ENCODE results near the gene HVCN1.
A peak's percentile ranks its signal among the peaks of the same experiment; 100 is the strongest.
"Not testable (repeated sequence)": the region's sequence is repeated elsewhere in the genome, so short reads cannot be mapped to it uniquely, and the experiment has no call there.

The HVCN1 gene

GRCh38 chr12:110619534-110619953 is 69.4 kb downstream of the HVCN1 start:
- DNase-seq (ENCODE audit: low read depth in 2 of 2, low spot score in 1 of 2): no peak

DNA sequence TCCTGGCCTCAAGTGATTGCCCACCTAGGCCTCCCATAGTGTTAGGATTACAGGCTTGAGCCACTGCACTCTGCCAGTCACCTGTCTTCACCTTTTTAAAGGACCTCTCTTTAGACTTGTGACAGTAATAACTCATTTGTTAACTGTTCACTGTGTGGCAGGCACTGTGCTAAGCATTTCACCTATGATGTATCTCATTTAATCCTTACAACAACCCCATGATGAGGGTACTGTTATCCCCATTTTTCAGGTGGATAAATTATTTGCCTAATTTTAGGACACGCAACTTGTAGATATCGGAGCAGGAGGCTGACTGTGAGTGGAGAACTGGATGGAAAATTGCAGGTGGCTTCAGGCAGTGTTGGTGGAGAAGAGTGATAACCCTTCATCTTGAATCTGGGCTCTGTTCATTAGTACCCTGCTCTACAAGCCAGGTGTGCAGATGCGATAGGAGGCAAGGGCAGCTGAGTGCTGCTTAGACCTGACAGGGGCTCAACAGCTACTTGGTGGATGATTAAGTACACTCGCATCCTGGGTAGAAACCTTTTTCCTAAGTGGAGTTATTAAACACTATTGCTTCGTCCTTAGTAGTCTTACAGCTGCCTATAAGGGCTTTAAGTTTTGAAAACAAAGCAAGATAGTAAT is 72.3 kb downstream of the HVCN1 start:
- DNase-seq (ENCODE audit: low read depth in 2 of 2, low spot score in 1 of 2): no peak

DNA sequence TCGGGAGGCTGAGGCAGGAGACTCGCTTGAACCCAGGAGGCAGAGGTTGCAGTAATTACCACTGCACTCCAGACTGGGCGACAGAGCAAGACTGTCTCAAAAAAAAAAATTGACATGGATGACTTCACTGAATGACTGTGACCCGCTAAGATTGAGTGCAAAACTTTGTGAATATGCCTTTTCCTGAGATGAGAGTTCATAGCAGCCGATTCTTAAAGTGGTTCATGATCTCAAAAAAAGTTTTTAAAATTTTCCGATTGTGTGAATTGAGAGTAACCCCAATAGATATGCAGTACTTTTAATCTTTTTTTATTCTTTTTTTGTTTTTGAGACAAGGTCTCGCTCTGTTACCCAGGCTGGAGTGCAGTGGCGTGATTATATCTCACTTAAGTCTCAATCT is 73.7 kb downstream of the HVCN1 start:
- no peak for DNase-seq (ENCODE audit: low read depth in 2 of 2, low spot score in 1 of 2)

DNA sequence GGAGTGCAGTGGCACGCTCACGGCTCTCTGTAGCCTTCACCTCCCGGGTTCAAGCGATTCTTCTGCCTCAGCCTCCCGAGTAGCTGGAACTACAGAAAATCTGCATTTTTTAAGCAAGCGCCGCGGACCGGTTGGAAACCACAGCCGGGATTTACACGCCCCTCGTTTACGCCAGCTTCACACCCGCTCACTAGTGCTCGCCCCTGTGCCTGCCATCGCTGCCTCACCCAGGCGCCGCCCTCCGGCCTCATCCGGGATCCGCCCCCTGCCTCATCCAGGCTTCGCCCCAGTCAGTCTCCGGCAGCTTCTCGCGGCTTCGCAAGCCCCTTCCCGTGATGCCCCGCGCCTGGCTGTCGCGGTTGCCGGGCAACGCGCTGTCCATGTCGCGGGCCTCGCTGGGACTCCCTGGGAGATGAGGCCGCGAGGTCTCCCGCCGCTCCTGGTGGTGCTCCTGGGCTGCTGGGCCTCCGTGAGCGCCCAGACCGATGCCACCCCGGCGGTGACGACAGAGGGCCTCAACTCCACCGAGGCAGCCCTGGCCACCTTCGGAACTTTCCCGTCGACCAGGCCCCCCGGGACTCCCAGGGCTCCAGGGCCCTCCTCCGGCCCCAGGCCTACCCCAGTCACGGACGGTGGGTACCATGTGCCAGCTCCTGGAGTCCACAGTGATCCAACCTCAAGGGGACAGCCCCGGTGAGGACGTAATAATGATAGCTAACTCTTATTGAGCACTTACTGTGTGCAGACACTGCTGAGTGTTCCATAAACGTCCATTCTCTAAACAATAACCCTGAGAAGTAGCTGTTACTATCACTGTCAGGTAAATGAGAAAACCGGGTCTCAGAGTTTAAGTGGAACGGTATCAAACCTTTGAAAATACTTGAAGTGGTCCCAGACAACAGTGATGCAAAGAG is 74.9 kb downstream of the HVCN1 start, which contains the start of gene TCTN1:
TSS of gene TCTN1 (plus strand) at position 359 of the 914 bp plus-strand sequence. CDS start at position 413, 54 bp downstream.
- DNase-seq (ENCODE audit: low read depth in 2 of 2, low spot score in 1 of 2): peak; percentile 87 to 93

GRCh38 chr12:110613071-110613770 is 75.7 kb downstream of the HVCN1 start:
- no peak for DNase-seq (ENCODE audit: low read depth in 2 of 2, low spot score in 1 of 2)

GRCh38 chr12:110606253-110606611 is 82.7 kb downstream of the HVCN1 start:
- DNase-seq (ENCODE audit: low read depth in 2 of 2, low spot score in 1 of 2): no peak

DNA sequence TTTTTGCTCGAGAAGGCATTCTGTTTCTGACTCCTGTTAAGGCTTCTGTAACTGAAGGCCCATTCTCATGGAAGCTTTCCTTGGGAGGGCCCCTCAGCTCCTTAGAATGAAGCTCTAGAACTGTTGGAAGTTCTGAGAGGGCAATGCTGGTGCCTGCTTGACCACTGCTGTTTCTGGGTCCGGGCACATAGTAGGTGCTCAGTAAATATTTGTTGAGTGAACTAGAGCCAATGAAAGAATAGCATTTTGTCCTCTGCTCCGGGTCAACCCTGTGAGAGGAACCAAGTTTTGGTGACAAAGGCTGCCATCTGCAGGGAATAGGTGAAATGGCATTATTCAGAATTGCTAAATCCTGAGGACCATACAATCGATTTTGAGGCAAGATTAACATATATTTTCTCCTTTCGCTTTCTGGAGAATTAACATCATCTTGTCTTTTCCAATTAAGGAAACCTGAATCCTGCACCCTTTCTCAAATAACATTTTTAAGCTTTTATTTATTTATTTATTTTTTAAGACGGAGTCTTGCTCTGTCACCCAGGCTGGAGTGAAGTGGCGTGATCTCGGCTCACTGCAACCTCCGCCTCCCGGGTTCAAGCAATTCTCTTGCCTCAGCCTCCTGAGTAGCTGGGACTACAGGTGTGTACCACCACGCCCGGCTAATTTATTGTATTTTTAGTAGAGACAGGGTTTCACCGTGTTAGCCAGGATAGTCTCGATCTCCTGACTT is 86.7 kb downstream of the HVCN1 start:
- DNase-seq (ENCODE audit: low read depth in 2 of 2, low spot score in 1 of 2): not testable (repeated sequence)

- no peak for DNase-seq (ENCODE audit: low read depth in 2 of 2, low spot score in 1 of 2)
These were observed 88.7 kb downstream of the HVCN1 start for GRCh38 chr12:110600254-110600653.

GRCh38 chr12:110599334-110599733 is 89.6 kb downstream of the HVCN1 start:
- DNase-seq (ENCODE audit: low read depth in 2 of 2, low spot score in 1 of 2): no peak
